NCI-H146 (cell line): ENCODE measurements around the gene UGT8.
"Not testable (repeated sequence)": the region's sequence is repeated elsewhere in the genome, so short reads cannot be mapped to it uniquely, and the experiment has no call there.

Experiments
- DNase-seq: peaks from one replicate; lab custom pipeline; 2025; lab: John Stamatoyannopoulos, UW

Gene UGT8, protein sequence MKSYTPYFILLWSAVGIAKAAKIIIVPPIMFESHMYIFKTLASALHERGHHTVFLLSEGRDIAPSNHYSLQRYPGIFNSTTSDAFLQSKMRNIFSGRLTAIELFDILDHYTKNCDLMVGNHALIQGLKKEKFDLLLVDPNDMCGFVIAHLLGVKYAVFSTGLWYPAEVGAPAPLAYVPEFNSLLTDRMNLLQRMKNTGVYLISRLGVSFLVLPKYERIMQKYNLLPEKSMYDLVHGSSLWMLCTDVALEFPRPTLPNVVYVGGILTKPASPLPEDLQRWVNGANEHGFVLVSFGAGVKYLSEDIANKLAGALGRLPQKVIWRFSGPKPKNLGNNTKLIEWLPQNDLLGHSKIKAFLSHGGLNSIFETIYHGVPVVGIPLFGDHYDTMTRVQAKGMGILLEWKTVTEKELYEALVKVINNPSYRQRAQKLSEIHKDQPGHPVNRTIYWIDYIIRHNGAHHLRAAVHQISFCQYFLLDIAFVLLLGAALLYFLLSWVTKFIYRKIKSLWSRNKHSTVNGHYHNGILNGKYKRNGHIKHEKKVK

GRCh38 chr4:114598191-114599121 lies at the start of gene UGT8:
Gene UGT8, plus strand, starts transcription at chr4:114598807. Its CDS starts 24,074 bp downstream, at chr4:114622881.
- peak; percentile 88 for DNase-seq

GRCh38 chr4:114549638-114550037 lies 49.0 kb upstream of the UGT8 start:
- DNase-seq, result no peak

GRCh38 chr4:114558446-114559020 lies 40.1 kb upstream of the UGT8 start:
- DNase-seq, result no peak

DNA sequence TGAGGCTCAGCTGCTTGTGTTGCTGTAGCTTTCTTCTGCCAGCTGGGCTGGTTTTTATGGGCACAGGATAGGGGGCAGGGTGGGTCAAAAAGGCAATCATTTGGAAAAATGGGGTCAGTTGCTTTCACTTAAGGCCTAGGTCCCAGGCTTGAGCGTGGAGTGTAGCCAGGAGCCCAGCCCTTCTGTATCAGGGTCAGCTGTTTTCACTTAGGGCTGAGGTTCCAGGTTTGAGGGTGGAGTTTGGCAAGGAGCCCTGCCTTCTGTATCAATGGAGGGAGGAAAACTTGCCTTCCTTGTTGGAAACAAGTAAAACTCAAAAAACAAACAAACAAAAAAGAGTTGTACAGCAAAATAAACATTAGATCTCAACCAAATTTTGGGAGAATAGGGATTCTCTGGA lies 37.0 kb upstream of the UGT8 start:
- no peak for DNase-seq

GRCh38 chr4:114562176-114562904 lies 36.3 kb upstream of the UGT8 start:
- peak; percentile 2 for DNase-seq

DNA sequence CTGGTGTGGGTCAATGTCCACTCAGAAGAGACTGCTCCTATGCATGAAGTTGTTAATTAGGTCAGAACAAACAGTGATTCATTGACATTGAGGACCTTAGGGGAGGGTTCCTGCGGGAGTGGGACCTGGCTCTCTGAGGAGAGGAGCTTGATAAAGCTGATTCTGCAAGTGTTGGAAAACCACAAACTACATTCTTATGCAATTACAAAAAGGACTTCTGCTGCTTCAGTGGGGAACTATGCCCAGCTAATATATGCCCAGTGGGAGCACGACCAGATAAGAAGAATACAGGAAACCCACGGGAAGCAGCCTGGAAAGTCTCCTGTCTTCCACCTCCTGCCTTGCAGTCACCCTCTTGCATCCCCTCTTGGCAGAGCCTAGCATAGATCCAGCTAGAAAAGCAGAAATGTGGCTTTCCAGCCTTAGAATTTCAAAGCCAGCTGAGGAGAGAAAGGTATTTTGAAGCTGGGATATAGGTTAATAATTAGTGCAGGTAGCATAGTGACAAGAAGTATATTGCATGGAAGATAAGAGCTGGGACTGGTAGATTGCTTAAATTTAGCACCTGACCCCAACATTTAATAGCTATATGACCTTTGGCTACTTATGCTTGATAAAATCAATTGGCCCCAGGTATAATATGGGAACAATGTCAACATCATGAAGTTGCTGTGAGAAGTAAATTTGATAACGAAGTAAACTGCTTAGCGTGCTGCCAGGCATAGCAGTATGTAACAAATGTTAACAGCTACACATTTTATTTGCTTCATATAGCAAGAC lies 34.9 kb upstream of the UGT8 start:
- DNase-seq, result no peak

DNA sequence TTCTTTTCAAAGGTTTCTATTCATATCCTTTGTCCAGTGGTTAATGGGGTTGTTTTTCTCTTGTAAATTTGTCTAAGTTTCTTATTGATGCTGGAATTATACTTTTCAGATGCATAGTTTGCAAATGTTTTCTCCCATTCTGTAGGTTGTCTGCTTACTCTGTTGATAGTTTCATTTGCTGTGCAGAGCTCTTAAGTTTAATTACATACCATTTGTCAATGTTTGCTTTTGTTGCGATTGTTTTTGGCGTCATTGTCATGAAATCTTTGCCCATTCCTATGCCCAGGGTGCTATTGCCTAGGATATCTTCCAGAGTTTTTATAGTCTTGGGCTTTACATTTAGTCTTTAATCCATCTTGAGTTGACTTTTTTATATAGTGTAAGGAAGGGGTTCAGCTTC lies 21.2 kb upstream of the UGT8 start:
- DNase-seq, result no peak

GRCh38 chr4:114582621-114583020 lies 16.0 kb upstream of the UGT8 start:
- DNase-seq, result no peak

GRCh38 chr4:114588305-114588704 lies 10.3 kb upstream of the UGT8 start:
- DNase-seq, result no peak

- not testable (repeated sequence) for DNase-seq
Measured at GRCh38 chr4:114590360-114590759, 8.2 kb upstream of the UGT8 start.

- no peak for DNase-seq
Measured at GRCh38 chr4:114593526-114593925, 5.1 kb upstream of the UGT8 start.

DNA sequence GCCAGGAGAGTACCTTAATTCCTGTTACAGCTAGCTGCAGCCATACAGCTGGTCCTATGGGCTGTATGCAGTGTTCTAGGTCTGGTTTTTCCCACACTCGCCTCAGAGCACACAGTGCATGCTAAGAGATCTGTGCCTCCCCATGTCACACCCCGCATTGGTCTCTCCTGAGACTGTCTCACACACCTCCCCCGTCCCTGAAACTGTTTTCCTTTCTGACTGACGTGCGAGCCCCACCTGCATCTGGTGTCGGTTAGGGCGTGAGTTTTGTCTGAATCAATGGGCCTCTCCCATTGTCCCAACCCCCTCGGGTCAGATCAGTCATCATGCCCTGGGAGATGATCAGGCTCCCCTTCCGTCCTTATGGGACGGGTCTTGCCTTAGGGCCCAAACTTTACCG lies 3.4 kb upstream of the UGT8 start:
- no peak for DNase-seq

DNA sequence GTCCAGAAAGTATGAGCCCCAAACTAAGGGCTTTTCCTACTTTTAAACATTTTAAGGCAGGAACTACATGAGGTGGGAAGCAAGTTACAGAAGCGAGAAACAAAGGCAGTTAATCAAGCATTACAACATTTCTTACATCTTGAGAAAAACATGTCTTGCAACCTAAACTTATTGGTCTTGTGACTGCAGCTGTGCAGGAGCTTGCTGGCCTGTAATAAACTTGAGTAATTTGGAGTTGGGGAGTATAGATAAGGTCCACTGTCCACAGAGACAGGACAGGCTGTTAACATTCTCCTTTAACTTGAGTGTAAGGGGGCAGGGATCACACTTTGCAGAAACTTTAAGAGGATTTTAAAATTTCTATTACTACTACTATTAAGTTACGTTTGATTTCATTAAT lies 2.7 kb upstream of the UGT8 start:
- no peak for DNase-seq

- DNase-seq, result peak; percentile 42
Measured at GRCh38 chr4:114597410-114598115, 1.0 kb upstream of the UGT8 start.

GRCh38 chr4:114599231-114599902 lies 760 bp downstream of the UGT8 start:
- peak; percentile 73 for DNase-seq

DNA sequence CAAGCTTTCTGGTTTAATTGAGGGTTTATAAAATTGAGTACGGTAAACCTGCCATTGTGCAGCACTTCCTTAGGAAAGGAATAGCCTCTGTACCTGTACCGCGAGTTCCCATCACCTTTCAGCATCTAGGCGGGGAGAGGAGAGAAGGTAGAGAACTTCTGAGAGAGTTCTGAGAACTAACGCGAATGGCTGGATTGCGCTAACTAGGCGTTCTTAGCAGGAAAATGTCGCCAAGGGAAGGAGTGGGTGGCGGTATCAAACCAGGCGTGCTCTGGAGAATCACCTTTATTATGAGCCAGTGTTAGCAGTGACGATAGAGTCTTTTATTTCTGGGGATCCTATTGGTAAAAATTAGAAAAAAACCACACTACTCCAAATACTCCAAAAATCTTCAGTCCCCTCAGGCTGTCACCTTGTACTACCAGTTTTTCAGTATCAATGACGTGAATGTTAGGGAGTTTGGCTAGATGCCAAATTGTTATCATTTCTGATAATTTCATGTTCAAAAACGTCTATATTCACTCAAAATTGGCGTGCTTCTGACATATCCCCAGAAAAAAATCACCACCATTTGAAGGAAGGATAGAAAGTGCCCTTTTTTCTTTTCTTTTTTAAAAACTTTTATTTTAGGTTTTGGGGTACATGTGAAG lies 1.4 kb downstream of the UGT8 start:
- peak; percentile 35 for DNase-seq

DNA sequence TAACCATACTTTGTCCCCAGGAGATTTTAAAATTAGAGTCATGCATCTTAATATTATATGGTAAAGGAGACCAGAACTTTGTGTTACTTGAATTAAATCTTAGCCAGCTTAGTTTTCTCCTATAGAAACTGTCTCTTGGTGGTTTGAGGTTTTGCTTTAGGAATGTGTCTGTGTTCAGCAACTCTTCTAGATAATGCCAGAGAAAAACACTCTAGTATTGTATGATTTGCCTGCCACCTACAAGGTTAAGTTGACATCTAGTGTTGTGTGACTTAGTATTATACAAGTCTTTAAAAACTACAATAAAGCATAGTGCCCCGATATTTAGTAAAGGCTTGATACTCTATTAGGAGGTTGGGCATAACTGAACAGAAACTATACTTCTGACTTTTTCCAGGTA lies 2.1 kb downstream of the UGT8 start:
- no peak for DNase-seq

DNA sequence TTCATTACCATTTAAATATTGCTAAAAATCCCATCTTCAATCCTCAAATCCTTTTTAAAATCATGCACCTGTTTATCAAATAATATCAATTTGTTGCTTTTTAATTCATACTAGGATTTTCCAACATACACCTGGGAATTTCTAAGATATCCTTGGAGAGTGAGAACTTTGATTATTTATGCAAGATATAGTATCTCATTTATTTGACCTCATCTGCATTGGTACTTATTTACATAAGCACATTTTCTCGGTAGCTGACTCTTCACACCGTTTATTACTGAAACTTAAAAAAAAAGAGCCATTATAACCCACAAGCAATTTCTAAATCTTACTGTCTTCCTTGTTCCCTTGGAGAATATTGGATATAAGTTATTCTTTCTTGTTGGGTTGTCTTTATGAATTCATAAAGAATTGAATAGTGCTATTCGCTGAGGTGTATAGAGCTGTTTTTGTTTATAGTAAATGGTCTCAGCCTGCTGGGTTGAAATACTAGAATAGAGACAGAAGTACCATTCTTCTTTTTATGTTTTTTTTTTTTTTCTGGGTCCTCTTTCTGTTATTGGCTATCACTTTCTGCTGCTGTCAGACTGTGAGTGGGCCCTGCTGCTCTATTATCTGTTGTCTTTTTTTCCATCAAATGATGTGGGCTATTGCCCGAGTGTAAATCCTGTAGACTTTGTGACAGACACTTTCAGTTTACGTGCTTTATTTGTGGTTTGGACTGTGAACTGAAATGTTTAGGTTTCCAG lies 2.9 kb downstream of the UGT8 start:
- DNase-seq, result peak; percentile 32
